Activated CD4-positive, alpha-beta T cell treated with anti-CD3 and anti-CD28 coated beads for 48 hours (primary cell): ENCODE results near the gene ACCS.

Experiments
- DNase-seq: peaks from one replicate; pipeline ENCODE4 v3.0.0-alpha.2; 2020

ACCS gene

DNA sequence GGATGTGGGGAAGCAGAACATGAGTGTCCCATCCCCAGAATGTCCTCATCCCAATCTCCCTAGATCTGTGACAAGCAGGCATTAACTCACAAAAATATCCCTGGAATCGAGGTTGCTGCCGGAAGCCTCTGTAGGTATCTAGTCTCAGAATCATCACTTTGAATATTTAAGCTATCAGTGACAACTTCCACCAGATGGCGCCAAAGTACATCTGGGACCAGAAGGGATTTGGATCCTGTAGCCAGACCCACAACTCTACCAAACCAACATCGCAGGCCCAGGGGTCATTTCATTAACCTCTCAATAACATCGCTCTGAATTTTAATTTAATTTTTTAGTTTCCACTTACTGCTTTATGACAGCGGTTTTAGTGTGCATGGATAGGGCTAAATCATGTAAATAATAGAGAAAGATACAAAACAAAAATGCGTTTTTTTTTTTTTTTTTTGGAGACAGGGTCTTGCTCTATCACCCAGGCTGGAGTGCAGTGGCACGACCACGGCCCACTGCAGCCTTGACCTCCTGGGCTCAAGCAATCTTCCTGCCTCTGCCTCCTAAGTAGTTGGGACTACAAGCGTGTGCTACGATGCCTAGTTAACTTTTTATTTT lies 28.3 kb downstream of the ACCS start:
- peak; percentile 85 for DNase-seq

GRCh38 chr11:44095506-44096359 lies 29.7 kb downstream of the ACCS start, which contains the start of gene EXT2:
EXT2 (plus strand) TSS chr11:44095678; CDS start chr11:44107713, 12,035 bp downstream.
- peak; percentile 90 for DNase-seq

- no peak for DNase-seq
These were observed 30.5 kb downstream of the ACCS start for GRCh38 chr11:44096360-44097185.

DNA sequence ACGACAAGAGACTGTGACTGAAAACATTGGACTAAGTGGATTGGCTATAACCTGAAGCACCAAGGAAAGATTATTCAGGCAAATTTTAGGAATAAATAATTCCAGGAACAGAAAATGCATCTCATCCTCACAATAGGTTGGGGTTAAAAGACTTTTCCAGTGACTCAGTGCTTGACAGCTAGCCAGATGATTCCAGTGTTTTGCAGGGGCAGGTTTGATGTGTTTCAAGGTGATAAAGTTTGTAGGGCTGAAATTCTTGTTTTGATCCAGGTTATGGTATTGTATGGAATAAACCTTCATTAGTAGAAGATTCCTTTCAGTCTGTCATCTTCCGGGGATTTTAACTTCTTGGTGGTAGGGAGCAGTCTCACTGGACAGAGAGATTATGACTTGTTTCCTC lies 31.8 kb downstream of the ACCS start:
- no peak for DNase-seq

DNA sequence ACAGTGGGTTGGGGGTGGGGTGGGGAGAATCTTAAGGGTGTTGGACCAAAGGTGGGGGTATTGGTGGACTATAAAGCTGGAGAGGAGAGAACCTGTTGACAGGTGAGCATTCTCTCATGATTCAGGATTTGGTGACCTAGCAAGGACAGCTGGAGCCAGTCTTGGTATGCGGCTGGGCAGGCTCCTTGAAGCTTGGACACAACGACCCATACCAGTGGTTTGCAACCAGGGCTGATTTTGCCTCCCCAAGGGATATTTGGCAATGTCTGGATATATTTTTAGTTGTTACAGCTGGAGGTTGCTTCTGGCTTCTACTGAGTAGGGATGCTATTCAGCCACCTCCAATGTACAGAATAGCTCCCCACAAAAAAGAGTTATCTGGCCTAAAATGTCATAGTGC lies 35.0 kb downstream of the ACCS start:
- DNase-seq: no peak

DNA sequence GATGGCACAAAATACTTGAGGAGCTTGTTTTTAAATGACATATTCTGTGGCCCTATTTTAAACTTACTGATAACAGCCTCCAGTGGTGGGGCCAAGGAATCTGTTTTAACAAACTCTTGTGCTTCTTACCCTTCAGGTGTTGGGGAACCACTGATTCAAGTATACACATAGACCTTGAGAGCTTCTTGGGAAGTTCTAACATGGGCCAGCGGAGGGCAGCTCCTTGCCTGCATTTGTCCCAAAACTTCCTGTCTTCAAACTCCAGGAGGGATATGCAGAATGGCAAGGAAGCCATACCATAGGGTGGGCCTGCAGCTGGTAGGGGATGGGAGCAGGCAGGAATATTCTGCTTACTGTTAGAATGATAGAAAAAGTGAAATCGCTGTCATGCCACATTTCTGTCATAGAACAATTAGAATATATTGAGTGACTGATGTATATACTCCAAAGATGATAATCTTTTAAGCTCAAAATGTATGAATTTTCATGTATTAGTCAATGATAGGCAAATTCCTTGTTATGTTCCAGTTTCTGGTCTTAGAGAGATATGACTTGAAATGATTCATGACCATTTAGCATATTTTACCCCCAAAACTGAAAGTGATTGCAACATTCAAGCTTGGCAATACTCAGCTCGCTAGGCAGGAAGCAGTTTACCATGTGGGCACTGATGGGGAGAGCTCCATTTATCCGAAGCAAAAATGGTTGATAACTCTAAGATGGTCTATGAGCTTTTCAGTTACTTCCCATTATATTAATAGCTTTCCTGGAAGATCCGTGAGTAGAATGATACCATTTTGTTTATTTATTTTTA lies 38.6 kb downstream of the ACCS start:
- peak; percentile 31 for DNase-seq

DNA sequence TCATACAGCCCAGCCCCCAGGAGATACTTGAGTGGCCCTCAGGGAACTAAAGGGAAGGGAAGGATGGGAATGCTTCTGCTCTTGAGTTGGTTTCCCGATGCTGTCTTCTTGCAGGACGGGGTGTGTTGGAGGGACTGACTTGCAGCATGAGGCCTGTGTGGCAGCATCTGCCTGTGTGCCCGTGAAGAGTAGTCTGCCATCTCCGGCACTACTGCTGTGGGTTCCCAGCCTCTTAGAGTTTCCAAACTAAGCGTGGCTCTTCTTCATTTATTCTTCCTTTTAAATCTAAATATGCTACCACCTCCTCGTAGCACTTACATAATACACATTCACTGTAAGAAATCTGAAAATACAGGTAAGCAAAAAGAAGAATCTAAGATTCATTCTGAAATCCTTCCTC lies 42.2 kb downstream of the ACCS start:
- no peak for DNase-seq

DNA sequence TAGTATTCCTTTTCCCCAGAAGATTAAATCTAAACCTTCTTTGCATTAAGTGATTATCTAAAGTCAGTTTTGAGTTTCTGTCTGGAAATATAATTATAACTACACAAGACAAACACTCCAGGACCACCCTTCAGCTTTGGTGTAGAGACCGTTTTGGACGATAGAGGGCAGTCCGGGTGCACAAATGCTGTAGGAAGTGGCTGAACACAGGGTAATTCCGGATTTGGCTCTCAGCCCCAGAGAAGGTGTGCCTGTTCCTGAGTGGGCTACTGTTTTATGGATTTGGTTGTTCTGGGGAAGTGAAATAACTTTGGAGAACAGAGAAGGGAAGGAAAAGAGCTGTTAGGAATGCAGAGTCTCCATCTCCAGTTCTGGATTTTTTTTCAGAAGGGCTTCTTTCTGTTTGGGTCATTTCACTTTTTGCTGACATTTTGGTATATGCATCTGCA lies 44.2 kb downstream of the ACCS start:
- DNase-seq: peak; percentile 68

- peak; percentile 29 for DNase-seq
These were observed 46.2 kb downstream of the ACCS start for GRCh38 chr11:44112091-44112821.

- no peak for DNase-seq
These were observed 46.9 kb downstream of the ACCS start for GRCh38 chr11:44113018-44113417.

DNA sequence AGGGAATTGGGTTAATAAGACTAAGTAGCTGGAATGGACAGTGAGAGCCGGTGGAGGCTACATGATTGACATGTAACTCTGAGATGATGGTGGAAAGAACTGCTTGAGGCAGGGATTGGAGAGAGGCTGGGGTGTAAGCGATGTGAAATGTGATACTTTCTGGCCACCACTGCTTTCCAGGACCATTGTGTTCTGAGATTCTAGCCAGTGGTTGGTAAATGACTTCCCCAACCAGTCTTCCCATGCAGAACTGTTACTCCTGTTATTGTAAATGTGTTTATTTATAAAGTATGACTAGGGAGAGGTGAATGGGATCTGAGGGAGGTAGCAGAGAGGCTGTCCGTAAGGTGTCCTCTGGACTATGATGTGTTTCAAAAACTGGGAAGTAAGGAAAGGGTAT lies 47.5 kb downstream of the ACCS start:
- no peak for DNase-seq

GRCh38 chr11:44116234-44116830 lies 50.3 kb downstream of the ACCS start:
- DNase-seq: no peak

DNA sequence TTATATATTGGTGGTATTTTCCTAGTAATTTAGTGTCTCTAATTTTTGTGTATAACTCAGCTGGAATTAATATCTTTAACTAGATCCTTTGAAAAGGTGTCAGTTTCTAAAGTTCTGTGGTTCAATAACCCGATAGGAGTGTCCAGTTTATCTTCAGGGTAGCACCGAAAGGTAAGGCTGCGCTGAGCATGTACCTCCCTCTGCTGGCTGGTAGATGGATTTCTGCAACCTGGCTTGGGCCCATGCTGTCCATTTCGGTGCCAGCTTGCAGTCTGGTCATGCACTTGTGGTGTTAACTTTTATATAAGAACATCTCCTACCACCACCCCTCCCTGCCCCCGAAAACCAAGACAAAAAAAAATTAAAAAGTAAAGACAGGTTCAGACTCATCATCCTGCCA lies 54.1 kb downstream of the ACCS start:
- DNase-seq: no peak

- DNase-seq: no peak
These were observed 59.5 kb downstream of the ACCS start for GRCh38 chr11:44125598-44125997.

DNA sequence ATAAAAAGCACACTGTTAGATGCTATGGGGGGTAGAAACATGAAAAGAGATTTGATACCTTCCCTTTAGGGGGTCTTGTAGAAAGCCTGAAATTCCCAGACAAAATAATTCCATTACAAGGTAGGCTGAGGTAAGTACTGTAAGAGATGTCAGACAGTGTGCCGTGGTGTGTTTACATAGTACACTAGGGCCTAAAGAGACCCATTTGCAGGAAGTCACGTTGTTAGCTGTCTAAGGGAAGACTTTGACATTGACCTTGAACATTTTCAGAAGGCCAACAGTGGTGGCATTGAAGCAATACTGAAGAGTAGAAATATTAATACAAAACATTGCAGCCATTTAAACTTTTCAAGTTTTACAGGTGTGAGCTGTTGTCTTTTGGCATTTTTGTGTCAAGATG lies 60.2 kb downstream of the ACCS start:
- no peak for DNase-seq

- DNase-seq: no peak
These were observed 61.1 kb downstream of the ACCS start for GRCh38 chr11:44127130-44127529.

- DNase-seq: no peak
These were observed 62.7 kb downstream of the ACCS start for GRCh38 chr11:44128729-44129128.

DNA sequence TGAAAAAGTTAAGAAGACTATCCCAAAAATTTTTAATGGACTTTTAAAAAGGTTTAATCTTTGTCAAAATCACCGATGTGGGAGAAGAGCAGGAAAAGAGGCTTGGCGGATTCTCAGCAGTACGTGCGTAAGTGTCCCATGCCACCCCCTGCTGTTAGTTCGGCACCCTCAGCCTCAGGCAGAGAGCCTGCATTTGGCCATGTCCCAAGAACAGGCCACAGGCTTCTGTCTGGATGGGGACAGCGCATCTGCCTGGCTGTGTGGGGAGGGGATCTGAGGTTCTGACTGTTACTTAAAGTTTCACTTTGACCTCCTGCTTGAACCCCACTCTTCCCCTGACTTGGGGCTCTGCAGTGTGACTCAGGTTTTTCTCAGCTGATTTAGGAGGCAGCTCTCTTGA lies 64.7 kb downstream of the ACCS start:
- no peak for DNase-seq

DNA sequence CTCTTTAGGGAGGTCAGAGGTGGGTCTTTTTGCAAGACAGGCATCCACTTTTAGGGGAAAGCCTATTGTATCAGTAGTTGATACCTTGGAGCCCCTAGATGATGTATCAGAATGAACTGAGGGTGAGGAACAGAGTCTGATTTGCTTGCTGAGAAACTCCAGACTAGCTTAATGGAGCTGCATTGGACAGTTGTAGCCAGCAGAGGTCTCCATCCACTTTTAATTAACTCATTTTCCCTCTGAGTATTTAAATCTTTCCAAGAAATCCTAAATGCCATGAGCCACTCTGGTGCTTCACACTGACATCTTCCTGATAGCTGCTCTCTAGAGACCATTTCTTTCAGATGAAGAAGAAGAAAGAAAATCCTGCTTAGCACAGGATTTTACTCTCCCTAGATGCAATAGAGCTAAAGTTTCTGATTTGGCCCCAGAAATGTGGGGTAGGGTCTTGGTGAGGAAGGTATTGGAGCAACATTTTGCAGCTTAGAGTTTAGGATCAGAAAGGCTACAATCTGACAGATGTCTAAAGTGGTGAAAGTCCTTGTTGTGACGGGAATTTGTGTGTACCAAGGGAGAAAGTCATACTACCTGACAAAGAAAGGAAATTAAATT lies 67.4 kb downstream of the ACCS start:
- DNase-seq: no peak
